Measurements from ENCODE around the gene NTNG2.

- TF ChIP-seq POLR2A (IDR thresholded peaks at IDR 0.05; ENCODE audit: low read depth, low read length): no peak
- TF ChIP-seq POLR2AphosphoS5 (IDR thresholded peaks at IDR 0.05; ENCODE audit: low read depth, low read length): no peak
- no peak for TF ChIP-seq TAF1 (IDR thresholded peaks at IDR 0.05; ENCODE audit: borderline replicate concordance, low read depth, low read length)
Measured at GRCh38 chr9:132245465-132245864, 83.6 kb downstream of the NTNG2 start.
